ENCODE data around the gene FKBP14. TPM values are rescaled to one million over a fixed set of nuclear protein-coding genes. Genes with fewer than 3 reads are reported as not detected.
"Not testable (repeated sequence)": the region's sequence is repeated elsewhere in the genome, so short reads cannot be mapped to it uniquely, and the experiment has no call there.

The FKBP14 gene
- total RNA-seq = 1 to 10 TPM; 6.6 to 6.7 TPM

DNA sequence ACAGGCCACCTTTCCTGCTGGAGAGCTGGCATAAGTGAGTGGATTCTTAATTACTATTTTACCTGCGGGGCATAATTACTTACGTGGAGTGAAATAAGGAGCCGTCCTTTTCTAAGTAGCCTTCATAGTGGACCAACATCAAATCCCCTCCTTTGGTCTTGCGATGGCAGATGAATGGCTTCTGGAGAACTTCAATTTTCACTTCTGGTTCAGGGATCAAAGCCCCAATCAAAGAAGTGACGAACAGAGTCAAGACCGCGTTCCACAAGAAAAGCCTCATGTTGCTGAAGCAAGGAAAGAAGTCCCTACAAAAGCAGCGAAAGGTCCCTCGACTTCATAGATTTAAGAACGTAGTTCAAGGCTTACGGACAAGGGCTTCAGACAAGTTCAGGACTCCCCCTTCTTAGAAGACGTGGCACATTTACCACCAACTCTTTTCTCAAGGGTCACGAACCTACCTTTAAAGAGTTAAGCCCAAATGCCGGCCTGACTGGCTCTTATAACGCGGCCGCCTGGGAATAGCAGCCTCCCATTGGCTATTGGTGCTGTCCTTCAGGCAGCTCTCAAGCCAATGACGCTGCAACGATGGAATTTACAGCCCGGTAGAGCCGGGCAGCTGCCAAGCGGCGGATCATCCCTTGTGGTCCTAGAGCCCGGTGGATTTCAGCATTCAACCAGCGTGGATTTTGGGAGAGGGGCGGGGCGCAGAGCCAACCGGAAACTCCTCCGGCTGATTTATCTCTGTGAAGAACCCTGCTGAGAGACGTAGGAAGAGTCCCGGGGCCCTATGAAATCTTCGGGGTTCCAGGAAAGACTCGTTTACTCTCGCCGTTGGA lies at the start of gene FKBP14:
Gene FKBP14, minus strand, starts transcription at position 474 of the 836 bp plus-strand sequence. Its CDS starts 194 bp downstream, at position 280.
- CTCF ChIA-PET = no interaction called here
- POLR2A ChIA-PET = no interaction called here

- ChIA-PET CTCF (interaction anchor here (1.3 kb wide), 1 partner anchor 11 kb away, joined by 4 read pairs; no protein-coding TSS in a partner anchor), POLR2A (no interaction called here)
These were observed 48.0 kb upstream of the FKBP14 start for GRCh38 chr7:30074422-30075030.

DNA sequence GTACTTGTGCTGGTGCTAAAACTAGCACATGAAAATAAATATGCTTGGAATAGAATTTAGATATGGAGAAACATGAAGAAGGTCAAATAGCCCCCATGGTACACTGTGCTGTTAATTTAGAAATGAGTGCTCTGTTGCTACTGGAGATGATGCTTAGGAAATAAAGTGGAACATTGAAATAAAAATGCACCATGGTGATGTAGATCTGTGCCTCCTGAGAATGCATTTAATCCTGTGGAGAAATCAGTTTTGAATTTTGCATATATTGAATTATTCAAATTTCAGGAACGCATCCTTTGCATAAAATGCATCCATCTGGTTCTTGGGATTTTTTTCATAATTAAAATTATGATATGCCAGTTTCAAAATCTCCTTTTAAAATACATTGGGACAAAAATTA lies 46.2 kb upstream of the FKBP14 start:
- ChIA-PET POLR2A (no interaction called here), CTCF (interaction anchor here (0.7 kb wide), 1 partner anchor 813 kb away, joined by 4 read pairs; no protein-coding TSS in a partner anchor)

- ChIA-PET POLR2A (no interaction called here), CTCF (interaction anchor here (0.6 kb wide), 1 partner anchor 1151 kb away, joined by 3 read pairs; no protein-coding TSS in a partner anchor)
These were observed 43.5 kb upstream of the FKBP14 start for GRCh38 chr7:30070052-30070451.

DNA sequence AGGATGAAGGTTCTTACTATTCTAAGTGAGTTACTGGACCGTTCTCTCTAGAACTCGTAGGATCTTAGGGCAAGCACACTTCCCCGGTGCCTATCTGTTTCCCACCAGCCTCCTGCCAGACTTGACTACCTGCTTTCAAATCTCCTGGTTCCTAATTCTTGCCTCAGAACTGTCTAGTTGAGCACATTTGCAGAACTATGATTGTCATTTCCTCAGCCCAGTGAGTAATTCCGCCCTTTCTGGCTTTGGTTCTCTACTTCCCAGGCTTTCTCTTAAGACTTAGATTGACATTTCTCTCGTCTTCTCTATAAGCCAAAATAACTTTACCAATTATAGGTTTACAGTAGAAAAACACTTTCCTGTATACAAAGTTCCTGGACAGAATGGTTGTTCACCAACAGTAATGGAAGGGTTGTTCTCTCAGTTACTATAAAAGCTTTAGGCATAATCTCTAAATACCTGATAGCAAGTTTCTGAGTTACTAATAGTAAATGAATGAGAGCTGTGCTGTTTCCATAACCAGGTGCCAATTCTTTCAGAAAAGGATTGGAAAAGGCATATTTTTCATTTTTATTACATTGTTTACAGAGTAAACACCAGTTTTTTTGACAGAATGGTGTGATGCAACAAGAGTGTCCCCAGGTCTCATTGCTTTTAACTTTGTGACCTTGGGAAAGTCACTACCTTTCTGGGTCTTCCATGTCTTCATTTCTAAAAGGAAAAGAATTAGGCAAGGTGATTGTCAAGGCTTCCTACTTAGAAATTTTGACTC lies 42.8 kb upstream of the FKBP14 start:
- POLR2A ChIA-PET = no interaction called here

DNA sequence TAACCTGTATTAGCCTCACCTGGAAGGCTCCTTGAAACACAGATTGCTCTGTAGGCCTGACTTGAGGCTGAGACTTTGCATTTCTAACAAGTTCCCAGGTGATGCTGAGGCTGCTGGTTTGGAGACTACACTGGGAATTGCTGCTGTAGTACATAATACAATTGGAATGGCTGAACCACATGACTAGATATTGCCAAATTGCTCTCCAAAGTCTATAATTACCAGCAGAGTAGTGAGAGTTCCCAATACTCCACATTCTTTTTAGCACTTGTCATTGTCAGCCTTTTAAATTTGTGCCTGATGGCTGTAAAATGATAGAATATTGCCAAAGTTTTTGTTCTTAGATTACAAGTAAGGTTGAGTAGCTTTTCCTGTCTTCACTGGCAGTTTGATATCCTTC lies 41.6 kb upstream of the FKBP14 start:
- CTCF ChIA-PET = no interaction called here

More for the DNA sequence above, 42.8 kb upstream of the FKBP14 start:
- CTCF ChIA-PET = no interaction called here

DNA sequence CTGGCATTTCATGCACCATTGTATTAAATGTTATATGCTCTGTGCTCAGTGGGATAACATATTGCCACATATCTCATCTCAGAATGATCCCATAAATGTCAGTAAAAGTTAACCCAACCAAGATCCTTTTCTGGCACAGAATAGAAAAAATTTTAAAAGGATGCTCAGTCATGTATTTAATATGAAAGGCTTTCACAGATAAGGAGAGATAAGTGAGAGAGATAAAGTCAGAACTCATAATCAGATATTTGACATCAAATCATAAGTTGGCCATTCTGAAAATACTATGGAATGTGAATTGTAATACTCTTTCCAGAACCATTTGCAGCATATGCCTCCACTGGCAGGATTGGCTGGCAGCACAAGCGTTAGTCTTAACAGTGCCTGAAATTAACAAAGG lies 40.2 kb upstream of the FKBP14 start:
- ChIA-PET CTCF (interaction anchor here (0.6 kb wide), 1 partner anchor 8 kb away, joined by 4 read pairs; no protein-coding TSS in a partner anchor), POLR2A (no interaction called here)

More for the DNA sequence above, 41.6 kb upstream of the FKBP14 start:
- POLR2A ChIA-PET = no interaction called here

- ChIA-PET POLR2A (no interaction called here), CTCF (no interaction called here)
These were observed 39.2 kb upstream of the FKBP14 start for GRCh38 chr7:30065746-30066145.

DNA sequence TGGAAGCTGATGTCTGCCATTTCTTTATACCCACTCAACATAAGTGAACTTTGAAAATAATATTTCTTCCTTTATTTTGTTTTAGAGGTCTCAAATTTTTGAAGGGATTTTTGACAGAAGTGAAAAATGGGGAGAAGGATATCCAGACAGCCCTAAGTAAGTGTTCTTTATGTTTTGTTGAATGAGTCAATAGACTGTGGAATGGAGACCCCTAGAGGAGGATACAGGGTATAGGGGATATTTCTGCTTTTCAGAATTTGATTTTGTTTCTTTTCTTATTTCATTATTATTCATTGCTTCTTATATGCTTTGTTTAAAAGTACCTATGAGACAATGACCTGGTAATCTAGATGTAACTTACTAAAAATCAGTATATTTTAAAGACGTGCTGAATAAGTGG lies 36.1 kb upstream of the FKBP14 start:
- ChIA-PET POLR2A (no interaction called here), CTCF (interaction anchor here (0.6 to 1.6 kb wide), 4 partner anchors 12 to 281 kb away, joined by 3 to 4 read pairs (median 3); no protein-coding TSS in a partner anchor)

DNA sequence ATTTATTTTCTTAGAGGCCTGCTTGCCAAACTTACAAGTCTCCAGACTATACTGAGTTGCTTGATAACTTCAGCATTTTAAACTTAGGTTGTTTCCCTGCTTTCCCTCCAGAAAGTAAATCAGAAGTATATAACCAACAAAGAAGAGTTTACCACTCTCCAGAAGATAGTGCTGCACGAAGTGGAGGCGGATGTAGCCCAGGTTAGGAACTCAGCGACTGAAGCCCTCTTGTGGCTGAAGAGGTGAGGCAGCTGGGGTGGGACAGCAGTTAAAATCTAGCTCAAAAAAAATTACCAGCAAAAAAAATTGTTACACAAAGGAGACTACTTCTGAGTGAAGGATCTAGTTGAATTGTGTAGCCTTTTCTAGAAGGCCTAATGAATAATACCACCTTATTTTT lies 35.3 kb upstream of the FKBP14 start:
- CTCF ChIA-PET = interaction anchor here (0.6 to 1.3 kb wide), 3 partner anchors 75 to 194 kb away, joined by 3 read pairs; no protein-coding TSS in a partner anchor
- POLR2A ChIA-PET = not testable (repeated sequence)

DNA sequence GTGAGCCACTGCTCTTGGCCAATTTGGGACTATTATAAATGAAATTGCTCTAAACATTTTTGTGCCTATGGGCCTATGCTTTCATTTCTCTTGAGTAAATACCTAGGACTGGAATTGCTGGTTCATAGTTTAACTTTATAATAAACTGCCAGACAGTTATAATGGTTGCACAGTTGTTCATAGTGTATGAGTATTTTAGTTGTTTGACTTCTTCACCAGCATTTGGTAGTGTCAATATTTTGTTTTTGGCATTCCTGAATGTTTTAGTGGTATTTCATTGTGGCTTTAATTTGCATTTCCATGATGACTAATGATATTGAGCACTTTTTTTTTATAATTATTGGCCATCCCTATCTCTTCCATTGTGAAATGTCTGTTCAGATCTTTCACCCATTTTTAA lies 31.2 kb upstream of the FKBP14 start:
- ChIA-PET CTCF (no interaction called here), POLR2A (no interaction called here)

DNA sequence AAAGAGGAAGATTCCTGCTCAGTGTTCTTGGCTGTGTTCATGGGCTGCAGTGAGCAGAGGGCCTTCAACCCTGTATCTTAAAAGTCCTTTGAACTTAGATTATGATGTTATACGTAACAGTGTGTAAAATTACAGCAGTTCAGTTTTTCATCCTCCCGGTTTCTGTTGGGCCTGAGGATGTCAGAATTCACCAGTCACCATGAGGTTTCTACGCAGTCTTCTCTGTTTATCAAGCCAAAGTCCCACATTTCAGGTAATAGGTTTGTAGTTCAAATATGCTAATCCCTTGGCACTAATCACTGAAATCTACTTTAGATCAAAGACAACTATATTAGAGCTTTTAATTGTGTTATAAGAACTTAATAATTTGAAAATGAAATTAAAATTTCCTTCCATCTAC lies 26.6 kb upstream of the FKBP14 start:
- CTCF ChIA-PET = no interaction called here
- POLR2A ChIA-PET = no interaction called here

- ChIA-PET POLR2A (no interaction called here), CTCF (no interaction called here)
These were observed 22.7 kb upstream of the FKBP14 start for GRCh38 chr7:30049173-30049572.

GRCh38 chr7:30048582-30048981 lies 22.1 kb upstream of the FKBP14 start:
- CTCF ChIA-PET = interaction anchor here (1.1 kb wide), 1 partner anchor 14 kb away, joined by 3 read pairs; no protein-coding TSS in a partner anchor

GRCh38 chr7:30047124-30047523 lies 20.6 kb upstream of the FKBP14 start:
- CTCF ChIA-PET = no interaction called here
- POLR2A ChIA-PET = no interaction called here

More at GRCh38 chr7:30048582-30048981, 22.1 kb upstream of the FKBP14 start:
- POLR2A ChIA-PET = no interaction called here

DNA sequence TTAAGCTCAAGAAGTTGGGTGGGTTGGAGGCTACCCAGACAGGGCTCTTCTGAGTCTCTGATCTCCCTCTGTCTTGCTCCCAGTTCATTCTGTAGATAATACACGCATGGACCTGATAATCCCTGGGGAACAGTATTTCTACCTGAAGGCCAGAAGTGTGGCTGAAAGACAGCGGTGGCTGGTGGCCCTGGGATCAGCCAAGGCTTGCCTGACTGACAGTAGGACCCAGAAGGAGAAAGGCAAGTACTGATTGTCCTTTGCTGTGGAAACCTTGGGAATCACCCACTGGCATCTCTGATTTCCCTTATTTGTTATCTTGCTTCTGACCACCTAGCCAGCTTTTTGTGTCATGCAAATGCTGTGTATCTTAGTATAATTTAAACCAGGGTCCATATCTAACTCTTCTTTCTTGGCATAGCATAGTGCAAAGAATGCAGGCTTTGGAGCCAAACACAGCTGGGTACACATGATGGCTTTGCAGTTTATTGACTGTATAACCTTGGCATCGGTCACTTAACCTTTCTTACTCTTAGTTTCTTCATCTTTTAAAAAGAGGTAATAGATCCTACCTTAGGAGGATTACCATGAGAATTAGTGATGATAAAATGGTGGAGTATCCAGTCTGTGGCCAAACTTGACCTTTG lies 19.7 kb upstream of the FKBP14 start:
- CTCF ChIA-PET = no interaction called here
- POLR2A ChIA-PET = no interaction called here

- ChIA-PET CTCF (interaction anchor here (0.7 kb wide), 1 partner anchor 152 kb away, joined by 3 read pairs; no protein-coding TSS in a partner anchor), POLR2A (no interaction called here)
These were observed 15.2 kb upstream of the FKBP14 start for GRCh38 chr7:30041526-30042269.

DNA sequence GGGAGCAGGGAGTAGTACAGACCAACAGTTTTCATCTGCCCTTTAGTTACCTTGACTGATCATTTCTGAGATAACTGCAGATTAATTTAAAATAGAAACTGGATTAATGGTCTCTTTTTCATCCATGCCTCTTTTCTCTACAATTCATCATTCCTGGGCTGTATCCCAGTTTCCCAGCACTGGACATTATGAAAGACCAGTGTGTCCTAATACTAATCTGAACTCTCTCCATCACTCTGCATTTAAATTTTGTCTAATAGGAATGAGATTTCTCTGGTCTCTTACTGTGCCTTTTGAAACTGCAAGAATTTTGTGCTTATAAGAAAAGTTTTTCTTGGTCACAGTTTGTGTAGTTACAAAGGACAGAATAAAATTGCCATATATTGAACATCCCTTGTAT lies 14.4 kb upstream of the FKBP14 start:
- ChIA-PET POLR2A (no interaction called here), CTCF (no interaction called here)

All from activated CD8-positive, alpha-beta memory T cell treated with anti-CD3 and anti-CD28 coated beads for 36 hours (primary cell).